Activated effector memory CD4-positive, alpha-beta T cell treated with Interleukin-2 at 50 U/mL for 16 hours (primary cell): ENCODE measurements around the gene ATG3.
"Not testable (repeated sequence)": the region's sequence is repeated elsewhere in the genome, so short reads cannot be mapped to it uniquely, and the experiment has no call there.

Experiments
- DNase-seq: peaks from one replicate; pipeline ENCODE4 v3.0.0-alpha.2; 2020

The ATG3 gene

DNA sequence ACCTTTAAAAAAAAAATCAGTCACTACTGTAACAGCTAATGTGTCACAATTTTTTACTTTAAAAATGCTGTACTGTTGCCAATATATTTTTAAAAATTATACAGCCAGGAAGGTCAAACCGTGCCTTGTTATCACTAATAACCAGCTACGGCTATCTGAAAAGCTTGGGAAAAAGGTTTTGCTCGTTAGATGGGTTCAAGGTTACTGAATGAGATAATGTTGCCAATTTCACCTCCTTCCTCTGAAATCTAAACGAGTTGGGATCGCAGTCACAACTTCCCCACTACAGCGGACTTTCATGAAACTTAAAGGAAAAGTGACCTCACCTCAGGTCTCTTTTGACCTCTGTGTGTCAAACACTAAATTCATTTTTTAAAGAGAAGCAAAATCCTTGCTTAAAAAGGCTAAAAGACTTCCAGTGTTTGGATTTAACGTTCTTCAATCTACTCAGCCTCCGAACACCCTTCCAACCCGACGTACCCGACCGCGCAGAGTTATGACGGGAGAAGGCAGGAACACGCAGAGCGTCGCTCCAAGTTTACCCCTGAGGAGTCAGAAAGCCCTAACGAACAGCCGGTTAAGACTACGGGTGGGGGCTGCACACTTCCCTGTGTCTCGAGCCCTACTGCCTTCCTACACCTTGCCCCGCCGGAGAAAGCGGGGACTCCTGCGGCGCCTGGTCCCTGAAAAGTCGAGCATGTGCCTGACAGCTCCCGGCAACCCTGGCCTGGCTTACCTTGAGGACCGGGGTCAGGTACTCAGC is 860 bp downstream of the ATG3 start:
- no peak for DNase-seq

DNA sequence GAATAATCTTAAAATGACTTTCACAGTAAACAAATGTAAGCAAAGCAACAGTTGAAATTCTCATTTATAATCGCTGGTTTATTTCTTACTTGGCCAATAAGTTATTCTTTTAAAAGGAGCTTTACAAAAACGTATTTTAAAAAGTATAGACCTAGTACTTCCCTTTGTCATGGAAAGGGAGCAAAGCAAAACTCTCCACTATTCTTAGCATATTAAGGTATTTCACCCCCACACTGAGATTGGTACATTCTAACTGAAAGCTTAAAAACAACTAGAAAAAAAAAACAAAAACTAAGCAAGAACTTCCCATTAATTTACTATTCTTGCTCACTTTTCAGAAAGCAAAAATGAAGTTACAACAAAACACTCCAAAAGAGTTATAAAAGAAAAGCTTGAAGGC is 1.5 kb downstream of the ATG3 start:
- DNase-seq = no peak

DNA sequence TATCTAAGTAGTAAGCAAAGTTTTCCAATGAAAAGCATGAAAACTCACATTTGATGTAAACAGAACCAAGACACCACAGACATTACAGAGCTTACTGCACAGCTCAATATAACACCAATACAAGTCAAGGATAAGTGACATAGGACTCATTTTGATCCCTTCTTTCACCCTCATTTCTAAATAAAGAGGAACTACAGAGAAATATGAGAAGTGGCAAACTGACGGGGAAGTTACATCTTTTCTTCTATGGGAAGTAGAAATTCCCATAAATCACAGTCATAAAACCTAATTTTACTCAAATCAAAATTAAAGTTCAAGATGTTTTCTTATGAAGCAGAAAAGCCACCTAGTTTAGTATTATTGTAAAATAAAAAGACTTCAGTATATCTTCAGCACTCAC is 3.8 kb downstream of the ATG3 start:
- DNase-seq = no peak

DNA sequence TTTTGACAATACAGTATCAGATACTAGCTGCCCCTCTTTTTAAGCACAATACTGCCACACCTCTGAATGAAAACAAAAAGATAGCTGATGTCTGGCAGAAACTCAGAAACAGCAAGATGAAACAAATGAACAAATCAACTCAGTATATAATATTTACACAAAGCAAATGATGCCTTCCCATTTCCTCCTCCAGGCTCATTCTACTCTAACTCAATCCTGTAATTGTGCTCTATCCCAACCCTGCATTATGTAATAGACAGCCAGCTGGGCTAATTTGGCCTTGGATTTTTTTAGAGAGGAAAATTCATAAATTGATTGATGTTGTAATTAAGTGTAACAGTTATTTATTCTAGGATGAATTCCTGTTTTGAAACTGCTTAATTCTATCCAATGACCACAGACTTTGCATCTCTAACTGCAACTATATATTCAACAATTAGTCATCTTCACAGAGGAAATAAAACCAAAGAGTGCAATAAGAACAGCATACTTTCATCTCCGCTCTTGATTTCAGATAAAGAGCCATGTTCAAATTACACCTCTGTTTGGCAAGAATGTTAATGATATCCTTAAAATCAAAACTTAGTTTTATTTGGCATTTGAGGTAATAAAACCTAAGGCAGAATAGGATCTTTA is 6.1 kb downstream of the ATG3 start:
- DNase-seq = no peak

DNA sequence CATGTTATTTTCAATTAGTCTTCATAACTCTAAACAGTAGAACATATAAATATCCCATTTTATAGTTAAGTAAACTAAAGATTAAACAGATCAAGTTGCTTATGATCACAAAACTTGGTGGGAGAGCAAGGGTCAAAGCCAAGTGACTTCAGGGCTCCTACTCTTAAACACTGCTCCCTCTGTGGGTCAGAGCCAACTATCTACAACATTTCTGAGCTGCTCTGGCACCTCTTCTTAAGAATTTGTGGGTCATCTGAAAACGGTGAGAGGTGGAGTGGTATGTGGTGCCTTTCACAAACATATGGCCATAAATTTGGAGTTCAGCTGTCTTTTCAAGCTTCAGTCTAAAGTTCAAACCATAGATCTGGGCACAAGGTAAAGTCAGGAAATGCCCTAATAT is 10.9 kb downstream of the ATG3 start:
- DNase-seq = no peak

DNA sequence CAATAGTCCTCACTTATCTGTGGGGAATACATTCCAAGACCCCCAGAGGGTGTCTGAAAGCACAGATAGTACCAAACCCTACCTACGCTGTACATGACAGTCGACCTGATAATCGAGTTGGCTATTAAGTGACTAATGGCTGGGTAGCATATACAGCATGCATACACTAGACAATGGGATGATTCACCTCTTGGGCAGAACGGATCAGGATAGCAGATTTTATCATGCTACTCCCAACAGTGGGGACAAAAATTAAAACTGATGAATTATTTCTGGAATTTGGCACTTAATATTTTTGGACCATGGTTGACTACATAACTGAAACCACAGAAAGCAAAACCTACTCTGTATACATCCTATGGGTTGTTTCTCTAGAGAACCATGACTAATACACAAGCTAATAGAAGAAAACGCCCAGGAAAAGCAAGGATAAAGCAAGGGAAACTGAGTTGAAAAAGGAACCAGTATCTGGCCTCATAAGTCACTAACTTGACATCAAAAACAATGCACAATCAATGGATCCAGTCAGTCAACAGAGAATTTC is 15.5 kb downstream of the ATG3 start:
- no peak for DNase-seq

DNA sequence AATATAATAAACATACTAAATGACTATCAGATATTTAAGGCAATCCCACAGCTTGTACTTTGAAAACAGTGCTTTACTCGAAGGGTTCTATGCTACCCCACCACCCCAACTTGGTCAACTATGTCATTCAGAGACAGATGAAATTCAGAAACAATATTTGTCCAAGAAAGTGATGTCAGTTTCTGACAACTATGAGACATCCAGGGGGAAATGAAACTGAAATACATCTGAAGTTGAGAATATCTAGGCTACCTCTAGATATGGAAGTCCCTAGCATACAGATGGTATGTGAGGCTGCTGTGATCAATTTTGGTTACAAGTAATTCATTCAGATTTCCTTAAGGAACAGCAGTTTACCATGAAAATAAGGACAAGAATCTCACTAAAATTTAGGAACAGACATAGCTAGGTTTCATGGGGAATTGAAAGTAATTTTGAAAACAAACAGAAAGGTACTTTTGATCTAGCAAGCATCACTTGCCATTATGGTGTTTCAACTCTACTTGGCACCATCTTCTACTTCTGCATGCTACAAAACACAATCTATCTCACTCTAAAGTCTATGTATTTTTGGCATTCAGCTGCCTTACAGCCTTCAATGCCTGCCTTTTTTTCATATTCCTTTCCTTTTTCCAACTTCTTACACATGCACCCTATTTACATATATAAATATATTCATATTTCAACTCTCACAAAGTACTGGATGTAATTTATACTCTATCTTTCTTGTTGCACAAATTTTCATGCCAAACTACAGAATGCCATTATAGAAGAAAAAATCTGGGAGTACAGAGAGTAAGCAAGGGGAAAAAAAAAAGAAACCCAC is 21.7 kb downstream of the ATG3 start:
- DNase-seq = no peak

DNA sequence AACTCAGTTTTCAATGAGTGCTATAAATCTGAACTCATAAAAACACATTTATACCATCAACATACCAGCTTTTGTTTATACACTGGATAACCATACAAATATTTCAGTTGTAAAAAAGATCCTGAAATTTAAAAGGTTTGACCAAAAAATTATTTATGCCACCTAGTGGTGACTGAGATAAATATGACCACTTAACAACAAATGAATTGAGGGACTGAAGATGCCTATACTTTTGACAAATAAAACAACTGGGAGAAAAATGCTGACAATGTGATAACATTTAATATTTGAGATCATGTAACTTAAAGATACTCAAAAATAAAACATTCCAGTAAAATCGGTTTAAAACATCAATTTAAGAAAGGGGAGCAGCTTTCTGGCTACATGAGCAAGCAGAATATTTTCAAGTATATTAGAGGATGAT is 30.4 kb downstream of the ATG3 start:
- no peak for DNase-seq

DNA sequence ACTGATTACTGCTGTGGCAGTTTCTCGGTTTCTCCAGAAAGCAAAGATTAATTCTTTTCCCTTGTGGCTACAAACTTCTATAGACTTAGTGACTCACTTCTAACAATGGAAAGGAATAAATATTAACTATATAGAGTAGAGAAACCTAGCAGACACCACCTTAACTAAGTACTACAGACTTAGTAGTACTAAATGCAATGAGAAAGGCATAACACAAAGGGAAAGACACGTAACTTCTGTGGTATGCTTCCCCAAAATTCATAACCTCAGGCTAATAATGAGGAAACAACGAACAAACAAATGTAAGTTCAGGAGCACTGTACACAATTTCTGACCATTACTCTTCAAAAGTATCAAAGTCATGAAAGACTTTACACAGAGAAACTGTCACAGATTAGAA is 31.2 kb downstream of the ATG3 start:
- no peak for DNase-seq

DNA sequence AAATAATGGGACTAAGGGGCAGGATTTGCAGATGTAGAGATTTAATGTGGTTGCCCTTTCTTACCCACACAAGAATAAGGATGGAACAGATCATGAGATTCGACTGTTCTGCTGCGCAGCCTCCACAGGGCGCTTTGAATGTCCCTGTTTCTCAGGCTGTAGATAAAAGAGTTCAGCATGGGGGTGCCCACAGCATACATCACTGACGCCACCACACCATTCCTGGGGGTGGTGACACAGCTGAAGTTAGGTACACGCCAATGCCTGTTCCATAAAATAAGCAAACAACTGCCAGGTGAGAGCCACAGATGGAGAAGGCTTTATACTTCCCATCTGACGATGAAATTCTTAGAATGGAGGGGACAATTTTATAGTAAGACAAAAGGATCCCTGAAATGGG is 37.6 kb downstream of the ATG3 start:
- not testable (repeated sequence) for DNase-seq

DNA sequence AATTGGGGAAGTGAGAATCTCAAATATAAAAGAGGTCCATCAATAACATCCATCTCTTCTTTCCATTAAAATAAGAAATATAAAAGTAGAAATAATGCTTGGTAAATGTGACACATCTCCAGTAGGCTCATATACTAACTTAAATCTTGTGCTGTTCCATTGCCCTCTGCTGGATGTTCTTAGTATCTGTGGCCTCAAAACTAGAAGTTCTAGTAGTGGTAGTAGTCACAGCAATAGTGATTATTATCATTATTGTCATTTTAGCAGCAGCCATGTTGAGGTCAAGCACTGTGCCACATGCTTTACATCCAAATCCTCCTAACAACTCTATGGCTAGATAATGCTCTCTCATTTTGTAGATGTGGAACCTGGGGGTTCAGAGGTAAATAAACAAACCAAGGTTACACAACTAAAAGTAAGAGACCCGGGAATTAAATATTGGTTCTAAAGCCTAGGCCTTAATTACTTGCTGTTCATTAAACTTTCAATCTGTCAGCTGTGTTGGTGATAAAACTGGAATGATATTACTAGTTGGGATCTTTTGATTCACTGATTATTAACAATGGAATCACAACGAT is 42.2 kb downstream of the ATG3 start:
- DNase-seq = no peak

DNA sequence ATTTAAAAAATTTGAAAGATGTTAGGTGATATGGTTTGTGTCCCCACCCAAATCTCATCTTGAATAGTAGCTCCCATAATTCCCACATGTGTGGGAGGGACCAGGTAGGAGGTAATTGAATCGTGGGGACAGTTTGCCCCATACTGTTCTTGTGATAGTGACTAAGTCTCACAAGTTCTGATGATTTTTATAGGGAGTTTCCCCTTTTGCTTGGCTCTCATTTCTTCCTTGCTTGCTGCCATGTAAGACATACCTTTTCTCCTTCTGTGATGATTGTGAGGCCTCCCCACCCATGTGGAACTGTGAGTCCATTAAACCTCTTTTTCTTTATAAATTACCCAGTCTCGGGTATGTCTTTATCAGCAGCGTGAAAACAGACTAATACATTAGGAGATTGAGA is 42.8 kb downstream of the ATG3 start:
- DNase-seq = not testable (repeated sequence)

DNA sequence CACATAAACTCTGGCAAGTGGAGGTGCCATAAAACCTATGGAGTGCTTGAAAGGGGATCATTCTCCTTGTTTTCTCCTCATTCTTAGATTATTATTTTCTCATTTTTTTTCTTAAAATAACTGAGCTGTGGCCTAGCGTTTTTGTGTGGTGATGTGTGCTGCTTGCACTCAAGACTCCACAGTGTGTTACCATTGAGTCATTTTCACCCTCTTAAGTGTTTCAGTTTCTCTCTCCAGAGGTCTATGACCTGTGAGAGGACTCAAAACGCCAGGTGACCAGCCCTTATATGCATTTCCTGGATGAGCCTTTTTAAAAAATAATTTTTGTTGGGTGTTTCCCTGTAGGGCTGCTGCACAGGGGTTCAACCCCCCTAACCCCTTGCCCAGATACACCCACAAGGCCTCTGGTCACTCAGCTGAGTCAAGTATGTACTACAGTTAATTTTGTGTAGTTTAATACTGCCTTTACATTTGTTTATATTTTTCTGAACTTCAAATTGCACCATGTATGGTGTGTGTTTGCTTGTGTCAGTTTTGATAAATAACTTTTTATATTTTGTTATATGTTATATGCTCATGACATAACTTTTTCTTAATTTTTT is 47.1 kb downstream of the ATG3 start:
- no peak for DNase-seq

DNA sequence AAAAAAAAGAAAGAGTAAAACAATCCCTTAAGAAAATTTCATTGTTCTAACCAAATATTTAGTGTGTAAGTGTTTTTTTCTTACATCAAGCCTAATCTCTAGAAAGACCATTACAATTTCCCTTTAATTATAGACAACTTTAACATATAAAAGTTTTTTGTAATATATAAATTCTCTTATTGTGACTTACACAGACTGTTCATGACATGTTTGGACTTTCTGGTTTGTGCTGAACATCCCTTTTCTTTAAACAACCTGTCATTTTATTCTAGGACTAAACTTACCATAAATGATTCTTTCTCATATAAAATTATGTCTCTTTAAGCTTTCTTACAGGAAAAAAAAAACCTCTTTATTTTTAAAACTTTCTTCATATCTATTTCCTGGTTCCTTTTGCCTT is 49.4 kb downstream of the ATG3 start:
- no peak for DNase-seq

DNA sequence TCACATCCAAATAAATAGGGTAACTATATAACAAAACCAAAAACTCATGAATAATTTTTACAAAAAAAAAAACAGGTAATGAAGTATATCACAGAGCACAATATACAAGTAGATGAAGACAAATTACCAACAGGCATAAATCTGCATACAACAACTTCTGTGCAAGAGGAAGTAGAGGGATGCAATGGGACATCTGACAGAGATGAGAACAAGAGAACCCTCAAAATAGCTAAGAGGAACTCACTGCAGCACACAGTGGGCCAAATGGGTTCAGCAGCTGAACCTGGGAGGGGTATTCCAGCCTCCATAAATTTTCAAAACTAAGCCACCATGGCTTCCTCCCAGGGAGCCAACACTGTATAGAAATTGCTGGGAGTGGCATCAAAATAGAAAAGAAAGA is 52.9 kb downstream of the ATG3 start:
- no peak for DNase-seq

DNA sequence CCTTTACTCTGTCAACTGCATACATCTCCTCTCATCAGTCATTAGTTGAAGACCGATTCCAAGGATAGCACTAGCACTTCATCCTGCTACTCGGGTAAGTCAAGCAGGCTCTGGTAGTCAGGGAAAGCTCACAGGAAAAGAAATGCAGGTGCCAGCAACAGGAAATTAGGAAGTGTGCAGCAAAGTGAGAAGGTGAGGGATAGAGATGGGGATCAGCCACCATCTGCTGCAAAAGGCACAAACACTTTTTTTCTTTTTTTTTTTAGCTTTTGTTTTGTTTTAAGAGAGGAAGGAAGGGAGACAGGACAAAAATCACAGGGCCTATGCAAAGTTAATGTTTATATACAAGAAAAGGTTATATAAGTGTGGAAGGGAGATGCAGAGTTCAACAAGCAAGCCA is 53.5 kb downstream of the ATG3 start:
- no peak for DNase-seq

DNA sequence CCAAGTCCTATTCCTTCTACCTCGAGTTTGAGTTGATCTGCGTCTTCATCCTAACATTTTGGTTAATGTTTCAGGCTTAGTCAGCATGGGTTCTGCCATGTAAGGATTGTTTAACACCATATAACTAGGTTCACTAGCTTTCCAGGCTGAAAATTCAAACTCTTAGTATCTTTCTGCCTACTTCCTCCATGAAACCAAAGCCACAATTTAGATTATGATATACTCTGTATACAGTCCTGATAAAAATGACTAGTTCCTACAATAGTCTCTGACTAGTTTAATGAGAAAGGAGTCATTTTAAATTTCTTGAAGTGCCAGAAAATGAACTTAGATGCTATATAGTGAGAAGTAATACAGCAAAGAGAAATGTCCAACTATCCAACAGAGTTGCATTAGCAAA is 55.9 kb downstream of the ATG3 start:
- DNase-seq = no peak

DNA sequence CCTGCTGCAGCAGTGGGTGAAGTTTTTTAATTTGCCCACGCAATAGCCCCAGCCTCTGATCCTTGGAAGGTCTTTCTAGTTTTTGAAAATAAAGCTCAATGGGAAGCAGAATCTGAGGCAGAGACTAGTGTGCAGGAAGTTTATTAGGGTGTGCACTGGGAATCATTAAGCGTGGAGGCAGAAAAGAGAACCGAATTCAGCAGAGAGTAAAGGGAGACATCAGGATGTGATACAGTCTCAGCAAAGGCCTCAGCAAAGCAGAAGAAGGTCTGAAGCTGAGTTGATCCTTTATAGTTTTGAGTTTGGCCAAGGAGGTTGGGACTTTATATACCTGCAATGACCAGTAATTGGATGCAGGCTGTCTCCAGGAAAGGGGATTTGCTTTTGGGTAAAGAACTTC is 57.6 kb downstream of the ATG3 start:
- no peak for DNase-seq

DNA sequence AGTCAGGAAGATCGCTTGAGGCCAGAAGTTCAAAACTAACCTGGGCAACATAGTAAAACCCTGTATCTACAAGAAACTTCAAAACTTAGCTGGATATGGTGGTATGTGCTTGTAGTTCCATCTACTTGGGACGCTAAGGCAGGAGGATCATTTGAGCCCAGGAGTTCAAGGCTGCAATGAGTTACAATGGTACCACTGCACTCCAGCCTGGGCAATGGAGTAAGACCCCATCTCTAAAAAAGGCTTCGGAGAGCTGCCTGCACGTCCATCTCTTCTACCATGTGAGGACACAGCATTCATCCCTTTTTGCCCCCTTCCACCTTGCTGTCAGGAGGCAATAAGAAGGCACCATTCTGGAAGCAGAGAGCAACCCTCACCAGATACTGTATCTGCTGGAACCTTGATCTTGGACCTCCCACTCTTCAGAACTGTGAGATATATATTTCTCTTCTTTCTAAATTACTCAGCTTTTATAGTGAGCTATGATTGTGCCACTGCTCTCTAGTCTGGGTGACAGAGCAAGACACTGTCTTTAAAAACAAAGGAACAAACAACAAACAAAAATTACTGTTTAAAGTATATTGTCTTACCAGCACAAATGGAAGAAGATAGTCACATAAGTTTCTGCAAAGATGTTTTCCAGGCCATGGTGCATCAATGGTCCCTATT is 58.3 kb downstream of the ATG3 start:
- no peak for DNase-seq

DNA sequence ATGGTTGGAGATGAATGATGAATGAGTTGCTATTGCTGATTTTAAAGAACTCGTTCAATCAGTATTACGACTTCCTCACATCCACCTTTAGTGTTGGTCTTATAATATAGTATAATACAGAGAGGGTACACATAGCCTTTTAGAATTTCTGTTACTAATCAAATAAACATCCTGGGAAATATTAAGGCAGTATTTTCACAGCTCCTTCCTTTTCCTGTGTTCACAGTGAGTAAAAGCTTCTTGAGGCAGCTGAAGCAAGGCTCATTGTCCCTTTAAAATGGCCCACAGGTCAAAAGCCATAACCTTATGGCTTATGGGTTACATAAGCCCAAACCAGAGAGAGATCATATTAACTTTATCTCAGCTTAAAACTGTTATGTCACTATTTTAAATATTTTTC is 61.1 kb downstream of the ATG3 start:
- no peak for DNase-seq

DNA sequence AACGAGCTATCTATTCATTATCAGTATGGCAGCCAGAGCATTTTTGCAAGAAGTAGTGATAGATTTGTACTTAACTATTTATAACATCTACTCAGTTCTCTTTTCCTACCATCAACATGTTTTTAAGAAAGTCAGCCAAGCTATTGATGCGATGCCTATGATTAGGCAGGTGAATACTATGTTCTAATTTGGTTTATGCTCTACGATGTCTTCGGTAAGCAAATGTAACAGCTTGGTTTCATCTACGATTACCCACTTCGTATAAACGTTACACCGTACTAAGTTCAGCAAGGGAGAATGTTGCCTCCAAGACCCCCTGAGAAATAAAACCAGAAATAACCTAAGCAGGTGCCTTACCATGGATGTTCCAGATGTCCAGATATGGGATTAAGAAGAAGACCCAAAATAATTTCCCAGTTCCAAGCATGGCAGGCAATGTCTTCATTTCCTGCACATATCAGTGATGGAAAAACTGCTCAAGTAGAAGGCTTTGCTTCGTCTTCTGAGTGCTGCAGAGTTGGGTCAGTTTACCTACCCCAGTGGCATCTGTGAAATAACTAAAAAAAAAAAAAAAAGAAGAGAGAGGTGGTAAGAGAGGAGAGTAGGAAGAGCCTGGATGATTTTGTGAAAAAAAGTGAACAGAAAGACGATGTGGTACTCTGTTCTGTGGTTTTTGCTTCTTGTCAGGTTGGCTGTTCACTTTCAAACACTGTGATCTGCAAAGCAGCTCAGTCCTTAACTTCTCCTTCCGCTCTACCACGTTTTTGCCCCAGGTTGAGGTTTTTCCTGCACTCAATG is 62.6 kb downstream of the ATG3 start, which contains the start of gene BTLA:
BTLA (minus strand) TSS at position 559 of the 798 bp plus-strand sequence; CDS start at position 445, 114 bp downstream.
- no peak for DNase-seq
